Panc1 (cell line): ENCODE data around the gene BTBD9. TPM values are rescaled to one million over a fixed set of nuclear protein-coding genes. Genes with fewer than 3 reads are reported as not detected.

Experiments
- ATAC-seq: fragments of 200-7000 bp; cut with Tn5 transposase; 2 replicates; pipeline ENCODE4 v1.9.1; 2020; ENCODE audit warnings: mild to moderate bottlenecking, moderate library complexity
- BruUV-seq: library from RNA; stranded (reverse); fragments of 400-500 nt; replicated peaks from 2 replicates; lab custom pipeline; 2021; lab: Mats Ljungman, UMichigan
- CTCF ChIA-PET: fragments of 300-600 bp; sonication (Branson Sonifier 250); formaldehyde crosslinking; loops from one replicate; lab custom pipeline; 2022; ENCODE audit warnings: antibody characterized with exemption; lab: Charles Lee
- POLR2A ChIA-PET: fragments of 300-600 bp; sonication (Branson Sonifier 250); formaldehyde crosslinking; loops from one replicate; lab custom pipeline; 2022; ENCODE audit warnings: antibody characterized with exemption; lab: Charles Lee
- DNase-seq: peaks from one replicate; pipeline ENCODE4 v3.0.0-alpha.2; 2010; ENCODE audit warnings: low read depth, low spot score
- H3K27ac ChIP-seq: 2 replicates; pipeline ENCODE4 v1.5.1; 2011; ENCODE audit warnings: mild to moderate bottlenecking, low read length, inconsistent platforms
- H3K27me3 ChIP-seq: fragments of 200-500 bp; sonication (Bioruptor generic); 2 replicates; pipeline ENCODE4 v1.6.0; 2014; ENCODE audit warnings: low read length, inconsistent platforms; ENCODE audit not compliant: control insufficient read depth, insufficient read depth
- H3K36me3 ChIP-seq: fragments of 200-500 bp; sonication (Bioruptor generic); 2 replicates; pipeline ENCODE4 v1.5.1; 2014; ENCODE audit warnings: inconsistent platforms, mild to moderate bottlenecking, low read length, moderate library complexity; ENCODE audit not compliant: control insufficient read depth, insufficient read depth
- H3K4me1 ChIP-seq: 2 replicates; pipeline ENCODE4 v1.5.1; 2011; ENCODE audit warnings: inconsistent platforms, mild to moderate bottlenecking, low read length, moderate library complexity; ENCODE audit not compliant: control insufficient read depth, insufficient read depth
- H3K4me3 ChIP-seq, 2 experiments: 2 replicates each; pipeline ENCODE4 v1.5.1; 2011 to 2012; ENCODE audit warnings: low read depth in 2 of 2, low read length in 2 of 2, mild to moderate bottlenecking in 2 of 2, inconsistent platforms in 1 of 2, moderate library complexity in 1 of 2
- H3K9me3 ChIP-seq: fragments of 200-500 bp; sonication (Bioruptor generic); 2 replicates; pipeline ENCODE4 v1.5.1; 2014; ENCODE audit warnings: low read depth, mild to moderate bottlenecking, inconsistent platforms, low read length, moderate library complexity; ENCODE audit not compliant: control insufficient read depth, insufficient read depth
- POLR2AphosphoS5 ChIP-seq: IDR thresholded peaks from 2 replicates; pipeline ENCODE4 v1.6.1; 2012; ENCODE audit warnings: mild to moderate bottlenecking, low read depth, low read length, moderate library complexity
- REST ChIP-seq, 2 experiments: IDR thresholded peaks; 2 replicates each; pipeline ENCODE4 v1.6.1; 2011 to 2012; ENCODE audit warnings: low read depth in 2 of 2, control low read depth in 1 of 2, low read length in 1 of 2, mild to moderate bottlenecking in 1 of 2, moderate library complexity in 1 of 2; ENCODE audit not compliant: insufficient read depth in 1 of 2
- SIN3A ChIP-seq: IDR thresholded peaks from 2 replicates; pipeline ENCODE4 v1.6.1; 2012; ENCODE audit warnings: low read depth, mild to moderate bottlenecking, low read length, moderate library complexity, borderline replicate concordance; ENCODE audit not compliant: insufficient read depth
- TCF7L2 ChIP-seq: IDR thresholded peaks from 2 replicates; pipeline ENCODE4 v1.6.1; 2011; ENCODE audit warnings: mild to moderate bottlenecking, low read depth, low read length, inconsistent platforms
- in situ Hi-C: cut with HindIII; loops from 2 replicates; pipeline ENCODE4 v1.10.0; 2016; ENCODE audit warnings: low sequenced_read_pairs, low pct_unique_long_range_greater_than_20kb
- intact Hi-C: fragments of 100-400 bp; cut with micrococcal nuclease; formaldehyde crosslinking; loops from one replicate; pipeline ENCODE4 v1.10.0; 2022; ENCODE audit not compliant: unreplicated experiment
- total RNA-seq: library from RNA; stranded (reverse); gene quantifications from one replicate; pipeline ENCODE4 v1.2.1, GENCODE V29; 2021; ENCODE audit not compliant: unreplicated experiment
- TF ChIP-seq, protein P1 (sequence below): fragments of 450-650 bp; IDR thresholded peaks from 2 replicates; pipeline ENCODE4 v1.5.1; 2017; ENCODE audit warnings: mild to moderate bottlenecking

Gene BTBD9
- total RNA-seq, 1 experiment from 2014 or later = 12.8 TPM

DNA sequence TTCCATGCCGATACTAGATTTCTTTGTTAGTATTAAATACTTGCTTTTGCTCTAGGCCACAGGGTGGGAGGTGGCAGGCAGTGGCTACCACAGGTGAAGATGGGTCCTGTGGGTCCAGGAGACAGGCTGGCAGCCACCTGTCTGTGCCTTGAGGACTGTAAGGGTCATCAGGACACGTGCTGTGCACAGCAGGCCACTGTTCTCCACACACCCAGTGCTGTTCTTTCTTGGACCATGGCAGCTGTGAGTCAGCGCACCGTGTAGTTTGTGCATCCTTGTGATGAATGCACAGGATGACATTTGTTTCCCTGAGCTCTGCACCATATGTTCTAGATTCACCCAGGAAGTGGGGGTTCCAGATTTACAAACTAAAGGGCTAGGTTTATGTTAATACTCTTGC lies 503.2 kb downstream of the BTBD9 start:
- DNase-seq (no peak), ATAC-seq (no peak; the same call in 1 of the 2 replicates)
- no TSS peak for BruUV-seq
- no peak overlapping the region for H3K27ac ChIP-seq
- no peak overlapping the region for H3K4me3 ChIP-seq
- no peaks in the 10 kb centered on the region for H3K27me3 ChIP-seq
- ChIA-PET CTCF (no interaction called here), POLR2A (no interaction called here)
- TF ChIP-seq, protein P1, sequence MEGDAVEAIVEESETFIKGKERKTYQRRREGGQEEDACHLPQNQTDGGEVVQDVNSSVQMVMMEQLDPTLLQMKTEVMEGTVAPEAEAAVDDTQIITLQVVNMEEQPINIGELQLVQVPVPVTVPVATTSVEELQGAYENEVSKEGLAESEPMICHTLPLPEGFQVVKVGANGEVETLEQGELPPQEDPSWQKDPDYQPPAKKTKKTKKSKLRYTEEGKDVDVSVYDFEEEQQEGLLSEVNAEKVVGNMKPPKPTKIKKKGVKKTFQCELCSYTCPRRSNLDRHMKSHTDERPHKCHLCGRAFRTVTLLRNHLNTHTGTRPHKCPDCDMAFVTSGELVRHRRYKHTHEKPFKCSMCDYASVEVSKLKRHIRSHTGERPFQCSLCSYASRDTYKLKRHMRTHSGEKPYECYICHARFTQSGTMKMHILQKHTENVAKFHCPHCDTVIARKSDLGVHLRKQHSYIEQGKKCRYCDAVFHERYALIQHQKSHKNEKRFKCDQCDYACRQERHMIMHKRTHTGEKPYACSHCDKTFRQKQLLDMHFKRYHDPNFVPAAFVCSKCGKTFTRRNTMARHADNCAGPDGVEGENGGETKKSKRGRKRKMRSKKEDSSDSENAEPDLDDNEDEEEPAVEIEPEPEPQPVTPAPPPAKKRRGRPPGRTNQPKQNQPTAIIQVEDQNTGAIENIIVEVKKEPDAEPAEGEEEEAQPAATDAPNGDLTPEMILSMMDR = no peak
- TF ChIP-seq SIN3A = no peak
- TF ChIP-seq REST (IDR thresholded peaks at IDR 0.05; ENCODE audit: insufficient read depth in 1 of 2, low read depth in 2 of 2, low read length in 1 of 2) = no peak
- no peak for TF ChIP-seq POLR2AphosphoS5
- no peak for TF ChIP-seq TCF7L2
- no peaks in the 10 kb centered on the region for H3K9me3 ChIP-seq
- intact Hi-C loops (no loop called here), in situ Hi-C loops (no loop called here)
- no peaks in the 10 kb centered on the region for H3K4me1 ChIP-seq
- no peaks in the 10 kb centered on the region for H3K36me3 ChIP-seq

DNA sequence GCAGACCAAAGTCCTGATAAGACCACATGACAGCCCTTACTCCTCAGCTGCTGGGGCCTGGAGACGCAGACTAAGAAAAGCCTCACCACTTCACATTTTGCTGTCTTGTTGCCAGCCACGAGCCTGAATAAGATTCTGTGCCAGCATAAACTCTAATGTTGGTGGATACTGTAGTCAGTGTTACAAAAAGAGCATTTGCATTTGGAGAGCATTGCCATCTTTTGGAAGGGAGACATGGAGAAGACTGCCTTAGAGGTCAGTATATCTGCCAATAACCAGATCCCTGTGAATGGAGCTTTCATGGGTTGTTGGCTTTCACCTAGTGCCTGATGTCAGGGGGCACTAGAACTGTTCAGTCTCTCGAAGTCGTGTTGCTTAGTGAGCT lies 505.0 kb downstream of the BTBD9 start:
- no peaks in the 10 kb centered on the region for H3K9me3 ChIP-seq
- H3K4me1 ChIP-seq = no peaks in the 10 kb centered on the region
- BruUV-seq = no TSS peak
- no peak overlapping the region for H3K4me3 ChIP-seq
- TF ChIP-seq POLR2AphosphoS5 = no peak
- no peak for TF ChIP-seq REST (IDR thresholded peaks at IDR 0.05; ENCODE audit: insufficient read depth in 1 of 2, low read depth in 2 of 2, low read length in 1 of 2)
- TF ChIP-seq TCF7L2 = no peak
- TF ChIP-seq SIN3A = no peak
- TF ChIP-seq, protein P1 = no peak
- H3K27ac ChIP-seq = no peak overlapping the region
- intact Hi-C loops (no loop called here), in situ Hi-C loops (no loop called here)
- no peaks in the 10 kb centered on the region for H3K36me3 ChIP-seq
- ChIA-PET CTCF (no interaction called here), POLR2A (no interaction called here)
- ATAC-seq (no peak), DNase-seq (no peak)
- no peaks in the 10 kb centered on the region for H3K27me3 ChIP-seq
